HG03457 (cell line): ENCODE measurements around the gene SYNGAP1.
"Not testable (repeated sequence)": the region's sequence is repeated elsewhere in the genome, so short reads cannot be mapped to it uniquely, and the experiment has no call there.

Experiments
- ATAC-seq: cut with Tn5 transposase; IDR thresholded peaks from one replicate; pipeline ENCODE4 v1.9.1; 2021; ENCODE audit warnings: moderate number of reproducible peaks; ENCODE audit not compliant: unreplicated experiment

The SYNGAP1 gene

GRCh38 chr6:33459226-33459625, 39.4 kb downstream of the SYNGAP1 start:
- ATAC-seq = no peak

DNA sequence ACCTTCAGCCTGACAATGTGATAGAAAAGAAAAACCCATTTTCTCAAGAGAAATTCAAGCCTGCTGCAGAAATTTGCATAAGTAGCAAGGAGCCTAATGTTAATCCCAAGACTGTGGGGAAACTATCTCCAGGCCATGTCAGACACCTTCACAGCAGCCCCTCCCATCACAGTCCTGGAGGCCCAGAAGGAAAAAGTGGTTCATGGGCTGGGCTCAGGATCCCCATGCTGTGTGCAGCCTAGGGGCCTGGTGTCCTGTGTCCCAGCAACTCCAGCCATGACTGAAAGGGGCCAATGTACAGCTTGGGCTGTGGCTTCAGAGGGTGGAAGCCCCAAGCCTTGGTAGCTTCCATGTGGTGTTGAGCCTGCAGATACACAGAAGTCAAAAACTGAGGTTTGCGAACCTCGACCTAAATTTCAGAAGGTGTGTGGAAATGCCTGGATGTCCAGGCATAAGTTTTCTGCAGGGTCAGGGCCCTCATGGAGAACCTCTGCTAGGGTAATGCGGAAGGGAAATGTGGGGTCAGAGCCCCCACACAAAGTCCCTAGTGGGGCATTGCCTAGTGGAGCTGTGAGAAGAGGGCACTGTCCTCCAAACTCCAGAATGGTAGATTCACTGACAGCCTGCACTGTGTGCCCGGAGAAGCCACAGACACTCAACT, 46.3 kb downstream of the SYNGAP1 start:
- no peak for ATAC-seq

DNA sequence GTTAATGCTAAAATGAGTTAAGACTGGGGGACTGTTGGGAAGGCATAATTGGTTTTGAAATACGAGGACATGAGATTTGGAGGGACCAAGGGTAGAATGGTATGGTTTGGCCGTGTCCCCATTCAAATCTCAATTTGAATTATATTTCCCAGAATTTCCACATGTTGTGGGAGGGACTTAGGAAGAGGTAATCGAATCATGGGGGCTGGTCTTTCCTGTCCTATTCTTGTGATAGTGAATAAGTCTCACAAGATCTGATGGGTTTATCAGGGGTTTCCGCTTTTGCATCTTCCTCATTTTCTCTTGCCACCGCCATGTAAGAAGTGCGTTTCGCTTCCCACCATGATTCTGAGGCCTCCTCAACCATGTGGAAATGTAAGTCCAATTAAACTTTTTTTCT, 47.2 kb downstream of the SYNGAP1 start:
- no peak for ATAC-seq

DNA sequence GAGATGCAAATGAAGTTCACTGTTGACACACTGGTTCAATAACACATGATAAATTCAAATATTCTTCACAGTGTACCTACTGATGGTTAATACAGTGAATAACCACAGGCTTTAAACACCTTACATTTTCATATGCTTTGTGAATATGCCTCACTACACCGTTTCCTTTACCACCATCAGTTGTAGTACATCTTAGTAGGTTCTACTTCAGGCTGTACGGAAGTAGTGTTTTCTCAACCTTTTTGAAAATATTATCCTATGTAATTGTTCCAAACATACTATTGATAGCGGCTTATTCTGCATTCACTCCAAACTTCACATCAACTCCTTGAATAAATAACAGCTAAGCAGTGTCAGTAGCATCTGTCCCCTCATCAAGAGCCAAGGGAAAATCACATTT, 49.8 kb downstream of the SYNGAP1 start:
- no peak for ATAC-seq

DNA sequence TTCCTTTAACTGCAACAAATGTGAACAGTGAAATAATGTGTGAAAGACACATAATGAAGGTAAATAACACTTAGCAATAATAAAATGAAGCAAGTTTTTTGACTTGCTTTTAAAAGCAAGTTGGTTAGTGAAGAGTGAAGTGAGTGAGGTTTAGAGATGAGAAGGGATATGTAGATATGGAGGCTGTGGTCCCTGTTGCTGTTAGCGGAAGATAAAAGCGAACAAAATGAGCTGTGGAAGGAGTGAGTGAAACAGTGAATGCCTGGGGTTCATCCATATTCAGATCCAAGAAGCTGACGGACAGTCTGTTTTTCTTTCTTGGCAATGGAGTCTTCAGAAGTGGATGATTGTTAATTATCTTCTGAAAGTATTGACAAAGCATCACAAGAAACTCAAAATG, 58.0 kb downstream of the SYNGAP1 start:
- ATAC-seq = no peak

- ATAC-seq = no peak
These were observed 61.3 kb downstream of the SYNGAP1 start for GRCh38 chr6:33481192-33481591.

DNA sequence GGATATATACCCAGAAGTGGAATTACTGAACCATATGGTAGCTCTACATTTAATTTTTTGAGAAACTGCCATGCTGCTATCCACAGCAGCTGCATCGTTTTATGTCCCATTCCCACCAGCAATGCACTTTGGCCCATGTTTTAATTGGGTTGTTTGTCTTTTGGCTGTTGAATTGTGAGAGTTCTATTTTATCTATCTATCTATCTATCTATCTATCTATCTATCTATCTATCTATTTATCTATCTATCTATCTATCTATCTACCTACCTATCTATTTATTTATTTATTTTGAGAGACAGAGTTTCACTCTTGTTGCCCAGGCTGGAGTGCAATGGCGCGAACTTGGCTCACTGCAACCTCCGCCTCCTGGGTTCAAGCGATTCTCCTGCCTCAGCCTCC, 62.8 kb downstream of the SYNGAP1 start:
- not testable (repeated sequence) for ATAC-seq

GRCh38 chr6:33483678-33484077, 63.8 kb downstream of the SYNGAP1 start:
- no peak for ATAC-seq

DNA sequence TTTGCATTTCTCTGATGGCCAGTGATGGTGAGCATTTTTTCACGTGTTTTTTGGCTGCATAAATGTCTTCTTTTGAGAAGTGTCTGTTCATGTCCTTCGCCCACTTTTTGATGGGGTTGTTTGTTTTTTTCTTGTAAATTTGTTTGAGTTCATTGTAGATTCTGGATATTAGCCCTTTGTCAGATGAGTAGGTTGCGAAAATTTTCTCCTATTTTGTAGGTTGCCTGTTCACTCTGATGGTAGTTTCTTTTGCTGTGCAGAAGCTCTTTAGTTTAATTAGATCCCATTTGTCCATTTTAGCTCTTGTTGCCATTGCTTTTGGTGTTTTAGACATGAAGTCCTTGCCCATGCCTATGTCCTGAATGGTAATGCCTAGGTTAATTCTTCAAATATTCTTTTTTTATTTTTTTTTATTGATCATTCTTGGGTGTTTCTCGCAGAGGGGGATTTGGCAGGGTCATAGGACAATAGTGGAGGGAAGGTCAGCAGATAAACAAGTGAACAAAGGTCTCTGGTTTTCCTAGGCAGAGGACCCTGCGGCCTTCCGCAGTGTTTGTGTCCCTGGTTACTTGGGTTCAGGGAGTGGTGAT, 64.9 kb downstream of the SYNGAP1 start:
- not testable (repeated sequence) for ATAC-seq

GRCh38 chr6:33485680-33486079, 65.8 kb downstream of the SYNGAP1 start:
- ATAC-seq = not testable (repeated sequence)

DNA sequence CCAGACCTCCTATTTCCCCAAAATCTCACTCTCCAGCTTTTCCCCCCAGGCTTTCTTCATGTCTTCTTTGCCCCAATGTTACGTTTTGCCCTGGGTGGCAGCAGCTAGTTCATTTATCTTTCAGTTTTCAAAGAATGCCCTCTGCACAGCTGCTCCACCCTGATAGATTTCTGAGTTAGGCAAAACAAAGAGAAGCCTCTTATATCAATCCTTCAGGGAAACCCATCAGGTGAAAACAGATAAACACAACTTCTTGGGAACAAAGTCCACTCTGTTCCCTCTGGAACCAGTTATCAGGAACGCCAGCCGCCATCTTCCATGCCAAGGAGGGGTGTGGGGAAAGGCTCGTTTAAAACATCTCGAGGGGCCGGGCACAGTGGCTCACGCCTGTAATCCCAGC, 68.5 kb downstream of the SYNGAP1 start:
- no peak for ATAC-seq

- no peak for ATAC-seq
These were observed 70.3 kb downstream of the SYNGAP1 start for GRCh38 chr6:33490198-33490597.

- ATAC-seq = no peak
These were observed 70.8 kb downstream of the SYNGAP1 start for GRCh38 chr6:33490621-33491020.

DNA sequence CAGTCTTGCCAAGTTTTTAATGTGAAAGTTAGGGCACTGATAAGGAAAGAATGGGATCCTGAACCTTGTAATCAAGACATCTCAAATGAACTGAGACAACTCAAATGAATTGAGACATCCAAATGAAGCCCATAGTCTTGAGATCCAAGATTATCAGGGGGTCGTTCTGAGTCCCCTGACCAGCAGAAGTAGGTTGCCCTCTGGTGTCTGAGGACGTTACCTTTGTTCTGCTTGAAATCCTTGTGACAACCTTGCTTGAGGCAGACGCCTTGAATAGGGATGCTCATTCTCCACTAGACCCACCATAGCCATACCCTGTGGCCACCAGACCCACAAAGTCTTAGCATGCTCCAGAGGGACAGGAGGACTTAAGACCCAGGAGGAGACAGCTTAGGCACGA, 72.2 kb downstream of the SYNGAP1 start:
- no peak for ATAC-seq

GRCh38 chr6:33497157-33497556, 77.3 kb downstream of the SYNGAP1 start:
- ATAC-seq = no peak

DNA sequence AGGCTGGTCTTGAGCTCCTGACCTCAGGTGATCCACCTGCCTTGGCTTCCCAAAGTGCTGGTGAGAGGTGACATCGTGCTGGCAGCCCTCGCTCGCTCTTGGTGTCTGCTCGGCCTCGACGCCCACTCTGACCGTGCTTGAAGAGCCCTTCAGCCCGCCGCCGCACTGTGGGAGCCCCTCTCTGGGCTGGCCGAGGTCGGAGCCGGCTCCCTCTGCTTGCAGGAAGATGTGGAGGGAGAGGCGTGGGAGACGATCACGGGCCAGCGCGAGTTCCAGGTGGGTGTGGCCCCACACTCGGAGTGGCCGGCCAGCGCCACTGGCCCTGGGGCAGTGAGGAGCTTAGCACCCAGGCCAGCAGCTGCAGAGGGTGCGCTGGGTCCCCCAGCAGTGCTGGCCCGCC, 82.6 kb downstream of the SYNGAP1 start:
- ATAC-seq = no peak

DNA sequence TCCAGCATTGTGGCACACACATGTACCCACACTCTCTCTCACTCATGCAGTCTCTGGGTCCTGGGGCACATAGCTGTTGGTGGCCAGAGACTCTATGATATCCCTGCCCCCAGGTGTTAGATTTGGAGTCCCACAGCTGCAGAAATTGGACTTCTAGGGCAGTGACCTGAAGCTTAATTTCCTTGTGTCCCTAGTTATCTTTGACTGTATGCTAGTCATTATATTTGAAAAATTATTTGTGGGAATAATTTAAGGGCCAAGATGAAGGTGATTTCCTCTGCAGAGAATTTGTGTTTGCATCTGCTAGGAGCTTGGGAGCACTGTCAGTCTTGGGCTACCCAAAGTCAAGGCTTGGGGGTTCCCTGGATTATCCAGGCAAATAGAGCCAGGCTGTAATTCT, 84.6 kb downstream of the SYNGAP1 start:
- no peak for ATAC-seq
